Measurements from ENCODE around the gene NUBP2.

NUBP2 gene

GRCh38 chr16:1759511-1759910 is 23.2 kb upstream of the NUBP2 start:
- no peak for DNase-seq

DNA sequence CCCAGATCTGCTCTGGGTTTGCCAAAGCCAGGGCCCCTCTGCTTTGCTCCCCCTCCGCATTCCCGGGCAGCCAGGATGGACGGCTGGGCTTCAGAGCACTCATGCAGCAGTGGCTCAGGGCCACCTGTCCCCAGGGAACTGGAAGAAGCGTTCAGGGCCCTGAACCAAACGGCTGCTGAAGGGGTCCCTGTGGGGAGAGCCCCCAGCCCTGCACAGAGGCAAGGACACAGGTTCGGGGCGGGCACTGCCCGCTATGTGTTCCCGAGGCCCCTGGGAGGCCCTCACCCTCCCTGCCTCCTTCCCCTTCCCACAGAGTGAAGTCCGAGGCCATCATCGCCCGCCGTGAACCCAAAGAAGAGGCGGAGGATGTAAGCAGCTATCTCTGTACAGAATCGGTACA is 21.8 kb upstream of the NUBP2 start:
- no peak for DNase-seq

DNA sequence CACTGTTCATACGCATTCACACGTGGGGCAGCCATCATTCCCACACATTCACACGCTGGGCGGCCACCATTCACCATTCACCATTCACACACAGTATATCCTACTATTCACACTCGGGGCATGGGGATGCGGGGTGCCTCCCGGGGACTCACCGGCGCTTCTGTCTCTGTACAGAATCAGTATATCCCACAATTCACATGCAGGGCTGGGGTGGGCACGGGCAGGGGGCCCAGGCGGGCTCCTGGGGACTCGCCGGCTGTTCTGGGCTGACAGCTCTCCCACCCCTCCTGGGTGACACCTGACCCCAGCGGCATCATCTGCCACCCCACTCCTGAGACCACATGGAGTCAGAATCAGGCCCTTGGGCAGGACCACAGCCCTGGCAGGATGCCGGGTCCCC is 21.0 kb upstream of the NUBP2 start:
- DNase-seq = no peak

DNA sequence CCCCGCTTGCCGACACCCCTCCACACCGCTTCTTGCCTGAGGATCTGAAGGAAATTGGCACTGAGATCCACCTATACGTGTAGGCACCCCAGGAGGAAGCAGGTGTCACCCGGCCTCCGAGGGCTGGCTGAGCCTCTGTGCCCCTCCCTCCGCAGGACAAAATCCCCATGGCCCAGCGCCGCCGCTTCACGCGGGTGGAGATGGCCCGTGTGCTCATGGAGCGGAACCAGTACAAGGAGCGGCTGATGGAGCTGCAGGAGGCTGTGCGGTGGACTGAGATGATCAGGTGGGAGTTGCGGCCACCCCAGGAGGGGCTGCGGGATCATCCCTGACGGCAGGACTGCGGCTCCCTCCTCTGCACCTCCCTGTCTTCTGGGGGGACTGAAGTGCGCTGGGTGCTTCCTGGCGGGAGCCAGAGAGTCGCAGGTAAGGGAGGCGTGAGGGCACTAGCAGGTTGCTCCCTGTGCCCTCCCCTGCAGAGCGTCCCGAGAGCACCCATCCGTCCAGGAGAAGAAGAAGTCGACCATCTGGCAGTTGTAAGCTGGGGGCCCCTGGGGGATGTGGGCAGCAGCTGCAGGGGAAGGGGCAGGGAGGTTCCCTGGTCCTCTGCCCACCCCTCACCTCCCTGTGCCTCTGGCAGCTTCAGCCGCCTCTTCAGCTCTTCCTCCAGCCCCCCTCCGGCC is 20.4 kb upstream of the NUBP2 start:
- no peak for DNase-seq

DNA sequence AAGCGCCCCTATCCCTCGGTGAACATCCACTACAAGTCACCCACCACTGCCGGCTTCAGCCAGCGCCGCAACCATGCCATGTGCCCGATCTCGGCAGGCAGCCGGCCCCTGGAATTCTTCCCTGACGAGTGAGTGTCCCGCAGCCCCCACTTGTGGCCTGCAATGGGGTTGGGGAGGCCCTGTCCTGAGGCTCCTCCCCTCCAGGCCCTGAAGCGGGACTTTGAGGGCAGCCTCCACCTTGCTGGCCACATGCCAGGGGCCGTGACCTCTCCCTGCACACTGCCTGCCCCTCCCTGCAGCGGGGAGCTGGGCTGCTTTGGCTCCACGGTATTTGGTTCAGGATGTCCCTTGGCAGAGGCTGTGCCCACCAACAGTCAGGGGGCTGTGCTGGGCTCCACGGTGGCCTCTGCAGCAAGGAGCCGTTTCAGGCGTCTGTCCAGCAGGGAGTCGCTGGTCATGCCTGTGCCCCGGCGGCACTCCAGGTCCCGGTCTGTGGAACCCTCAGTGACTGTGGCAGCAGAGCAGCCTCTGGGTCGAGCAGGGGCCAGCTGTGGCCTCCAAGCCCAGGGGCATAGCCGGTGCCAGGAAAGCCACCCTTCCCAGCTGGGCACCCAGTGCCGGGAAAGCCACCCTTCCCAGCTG is 19.8 kb upstream of the NUBP2 start:
- no peak for DNase-seq

DNA sequence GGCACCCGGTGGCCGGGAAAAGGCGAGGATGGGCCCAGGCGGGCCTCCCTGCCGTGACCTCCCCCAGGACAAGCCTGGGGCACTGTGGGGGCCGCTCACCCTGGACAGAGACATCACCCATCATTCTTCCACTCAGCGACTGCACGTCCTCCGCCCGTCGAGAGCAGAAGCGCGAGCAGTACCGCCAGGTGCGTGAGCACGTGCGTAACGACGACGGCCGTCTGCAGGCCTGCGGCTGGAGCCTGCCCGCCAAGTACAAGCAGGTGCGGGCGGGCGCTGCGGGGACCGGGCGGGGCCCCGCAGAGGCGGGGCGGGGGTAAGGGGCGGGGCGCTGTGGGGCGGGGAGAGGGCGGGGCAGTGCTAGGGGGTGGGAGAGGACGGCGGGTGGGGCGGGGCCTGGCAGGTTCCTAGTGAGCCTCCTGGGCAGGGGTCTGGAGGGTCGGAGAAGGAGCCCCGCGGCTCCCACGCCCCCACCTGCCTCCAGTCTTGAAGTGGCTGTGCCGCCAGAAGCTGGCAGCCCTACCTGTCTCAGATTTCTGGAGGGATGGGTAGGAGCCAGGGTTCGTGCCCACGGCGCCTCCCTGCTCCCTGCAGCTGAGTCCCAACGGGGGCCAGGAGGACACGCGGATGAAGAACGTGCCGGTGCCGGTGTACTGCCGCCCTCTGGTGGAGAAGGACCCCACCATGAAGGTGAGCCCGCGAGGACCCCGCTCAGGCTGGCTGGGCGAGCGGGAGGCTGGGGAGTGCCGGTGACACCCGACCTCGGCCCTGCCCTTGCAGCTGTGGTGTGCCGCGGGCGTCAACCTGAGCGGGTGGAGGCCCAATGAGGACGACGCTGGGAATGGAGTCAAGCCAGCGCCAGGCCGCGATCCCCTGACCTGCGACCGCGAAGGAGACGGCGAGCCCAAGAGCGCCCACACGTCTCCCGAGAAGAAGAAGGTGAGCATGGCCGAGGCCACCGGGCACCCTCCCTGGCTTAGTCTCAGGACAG is 18.9 kb upstream of the NUBP2 start:
- peak; percentile 52 for DNase-seq

DNA sequence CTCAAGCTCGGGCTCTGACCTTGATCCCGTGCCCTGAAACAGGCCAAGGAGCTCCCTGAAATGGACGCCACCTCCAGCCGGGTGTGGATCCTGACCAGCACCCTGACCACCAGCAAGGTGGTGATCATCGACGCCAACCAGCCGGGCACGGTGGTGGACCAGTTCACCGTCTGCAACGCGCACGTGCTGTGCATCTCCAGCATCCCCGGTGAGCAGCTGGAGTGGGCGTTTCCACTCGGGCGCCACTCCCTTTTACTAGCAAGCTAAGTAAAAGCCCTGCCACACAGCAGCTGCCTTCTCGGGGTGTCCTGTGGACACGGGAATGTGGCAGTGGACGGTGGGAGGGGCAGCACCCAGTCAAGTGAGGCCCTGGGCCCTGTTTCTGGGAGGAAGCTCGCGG is 17.8 kb upstream of the NUBP2 start:
- no peak for DNase-seq

DNA sequence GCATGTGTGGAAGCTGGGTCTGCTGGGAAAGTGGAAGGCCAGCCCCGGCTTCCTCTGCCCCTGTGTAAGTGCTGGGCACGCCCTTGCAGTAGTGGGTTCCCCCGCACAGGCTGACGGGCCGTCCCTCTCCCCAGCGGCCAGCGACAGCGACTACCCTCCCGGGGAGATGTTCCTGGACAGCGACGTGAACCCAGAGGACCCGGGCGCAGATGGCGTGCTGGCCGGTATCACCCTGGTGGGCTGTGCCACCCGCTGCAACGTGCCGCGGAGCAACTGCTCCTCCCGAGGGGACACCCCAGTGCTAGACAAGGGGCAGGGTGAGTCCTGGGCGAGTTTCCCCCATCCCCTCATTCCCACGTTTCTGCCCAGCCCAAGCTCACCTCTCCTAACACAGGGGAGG is 16.9 kb upstream of the NUBP2 start:
- no peak for DNase-seq

GRCh38 chr16:1766231-1766630 is 16.5 kb upstream of the NUBP2 start:
- DNase-seq = no peak

GRCh38 chr16:1766701-1767100 is 16.1 kb upstream of the NUBP2 start:
- no peak for DNase-seq

- no peak for DNase-seq
These were observed 15.4 kb upstream of the NUBP2 start for GRCh38 chr16:1767116-1767994.

DNA sequence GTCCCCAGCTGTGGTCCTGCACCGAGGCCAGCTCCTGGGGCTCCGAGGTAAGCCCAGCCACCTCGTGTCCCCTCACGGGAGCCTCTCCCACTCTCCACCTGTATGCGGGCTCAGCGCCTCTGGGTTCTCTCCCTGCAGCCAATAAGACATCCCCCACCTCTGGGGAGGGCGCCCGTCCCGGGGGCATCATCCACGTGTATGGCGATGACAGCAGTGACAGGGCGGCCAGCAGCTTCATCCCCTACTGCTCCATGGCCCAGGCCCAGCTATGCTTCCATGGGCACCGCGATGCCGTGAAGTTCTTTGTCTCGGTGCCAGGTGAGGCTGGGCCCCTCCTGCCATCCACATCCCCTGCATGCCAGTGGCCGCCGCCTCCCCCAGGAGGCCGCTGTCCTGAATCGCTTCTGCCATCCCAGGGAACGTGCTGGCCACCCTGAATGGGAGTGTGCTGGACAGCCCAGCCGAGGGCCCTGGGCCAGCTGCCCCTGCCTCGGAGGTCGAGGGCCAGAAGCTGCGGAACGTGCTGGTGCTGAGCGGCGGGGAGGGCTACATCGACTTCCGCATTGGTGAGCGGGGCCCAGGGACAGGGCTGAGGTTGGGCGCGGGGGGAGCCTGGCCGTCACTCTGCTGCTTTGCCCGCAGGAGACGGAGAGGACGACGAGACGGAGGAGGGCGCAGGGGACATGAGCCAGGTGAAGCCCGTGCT is 14.5 kb upstream of the NUBP2 start:
- DNase-seq = no peak

GRCh38 chr16:1768767-1769401 is 13.9 kb upstream of the NUBP2 start:
- DNase-seq = no peak

GRCh38 chr16:1769402-1770300 is 13.1 kb upstream of the NUBP2 start:
- DNase-seq = no peak

GRCh38 chr16:1770328-1771187 is 12.2 kb upstream of the NUBP2 start:
- peak; percentile 35 for DNase-seq

- peak; percentile 51 for DNase-seq
These were observed 11.4 kb upstream of the NUBP2 start, which contains the start of gene NME3 for GRCh38 chr16:1771188-1771863. Gene NME3, minus strand, starts transcription at chr16:1771543. Its CDS starts 9 bp downstream, at chr16:1771534.

- DNase-seq = no peak
These were observed 10.8 kb upstream of the NUBP2 start for GRCh38 chr16:1771864-1772361.

- no peak for DNase-seq
These were observed 10.3 kb upstream of the NUBP2 start, which contains the start of gene EME2 for GRCh38 chr16:1772362-1772907. Gene EME2, plus strand, starts transcription at chr16:1772810. Its CDS starts 418 bp downstream, at chr16:1773228.
